Measurements from ENCODE around the gene MORC2.

The MORC2 gene

GRCh38 chr22:30880181-30880601 is 88.4 kb downstream of the MORC2 start:
- DNase-seq: no peak
- in situ Hi-C loops (cut with HindIII; ENCODE audit: low pct_ligation_motif_present, low pct_unique_long_range_greater_than_20kb, low sequenced_read_pairs): no loop called here

- DNase-seq: no peak
- in situ Hi-C loops (cut with HindIII; ENCODE audit: low pct_ligation_motif_present, low pct_unique_long_range_greater_than_20kb, low sequenced_read_pairs): no loop called here
These were observed 89.2 kb downstream of the MORC2 start for GRCh38 chr22:30879415-30879797.

- in situ Hi-C loops (cut with HindIII; ENCODE audit: low pct_ligation_motif_present, low pct_unique_long_range_greater_than_20kb, low sequenced_read_pairs): no loop called here
- no peak for DNase-seq
These were observed 89.8 kb downstream of the MORC2 start for GRCh38 chr22:30878516-30879414.

- DNase-seq: no peak
- in situ Hi-C loops (cut with HindIII; ENCODE audit: low pct_ligation_motif_present, low pct_unique_long_range_greater_than_20kb, low sequenced_read_pairs): no loop called here
These were observed 90.7 kb downstream of the MORC2 start for GRCh38 chr22:30877662-30878515.

GRCh38 chr22:30876915-30877553 is 91.5 kb downstream of the MORC2 start:
- DNase-seq: no peak
- in situ Hi-C loops (cut with HindIII; ENCODE audit: low pct_ligation_motif_present, low pct_unique_long_range_greater_than_20kb, low sequenced_read_pairs): no loop called here

- no peak for DNase-seq
- in situ Hi-C loops (cut with HindIII; ENCODE audit: low pct_ligation_motif_present, low pct_unique_long_range_greater_than_20kb, low sequenced_read_pairs): no loop called here
These were observed 92.3 kb downstream of the MORC2 start for GRCh38 chr22:30876221-30876751.

GRCh38 chr22:30875481-30876215 is 92.9 kb downstream of the MORC2 start:
- DNase-seq: no peak
- in situ Hi-C loops (cut with HindIII; ENCODE audit: low pct_ligation_motif_present, low pct_unique_long_range_greater_than_20kb, low sequenced_read_pairs): no loop called here

All from ACHN (cell line).